ENCODE results near the gene BCL11B.

- TF ChIP-seq CTCF (conservative IDR thresholded peaks at IDR 0.05; ENCODE audit: low read depth, low read length), result no peak
- TF ChIP-seq EZH2 (IDR thresholded peaks at IDR 0.05; ENCODE audit: borderline replicate concordance, low read depth, low read length, poor library complexity, severe bottlenecking), result no peak
Measured at GRCh38 chr14:99257673-99258221, 14.2 kb downstream of the BCL11B start.

Measured in A673 (cell line).